ENCODE data around the gene USP10. TPM values are rescaled to one million over a fixed set of nuclear protein-coding genes. Genes with fewer than 3 reads are reported as not detected.

Gene USP10
- total RNA-seq, 1 donor from 2014 or later, result 107 TPM

DNA sequence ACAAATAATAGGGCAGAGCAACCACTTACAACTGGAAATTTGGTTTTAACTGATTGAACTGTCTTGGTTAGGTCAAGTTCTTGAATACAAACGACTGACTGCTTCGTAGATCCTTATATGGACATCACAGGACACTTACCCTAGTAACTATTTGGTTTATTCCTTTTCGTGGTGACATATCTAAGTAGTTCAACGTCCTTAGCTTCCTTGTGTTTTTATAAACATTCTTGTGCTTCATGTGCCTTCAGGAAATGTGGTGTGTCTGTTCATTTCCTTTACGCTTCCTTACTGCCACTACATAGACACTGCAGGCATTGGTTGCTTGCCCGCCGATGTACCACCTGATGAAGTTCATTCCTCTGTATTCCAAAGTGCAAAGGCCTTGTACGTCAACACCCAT is 59.3 kb downstream of the USP10 start:
- Histone ChIP-seq H4K20me1 (ENCODE audit: insufficient read depth, low read length) (peaks cover 77% of the 10 kb centered on the region), H3K4me1 (ENCODE audit: insufficient read depth, low read length) (peaks cover 11% of the 10 kb centered on the region), H3K27me3 (ENCODE audit: insufficient read depth, low read length) (no peaks in the 10 kb centered on the region), H3K36me3 (ENCODE audit: insufficient read depth, low read length) (peaks cover 10% of the 10 kb centered on the region), H3K9ac (ENCODE audit: low read length) (no peak overlapping the region), H3K4me3 (ENCODE audit: insufficient read depth, low read depth, low read length) (no peak overlapping the region), H3K79me2 (ENCODE audit: insufficient read depth, low read length) (peaks cover 77% of the 10 kb centered on the region), H2AFZ (ENCODE audit: low read depth, low read length) (no peak overlapping the region), H3K9me3 (ENCODE audit: insufficient read depth, low read depth, low read length) (no peaks in the 10 kb centered on the region), H3K27ac (ENCODE audit: low read depth, low read length) (no peak overlapping the region), H3K4me2 (ENCODE audit: low read length) (no peak overlapping the region)
- Mint-ChIP-seq H3K27me3 (ENCODE audit: low read depth, unreplicated experiment) (no peaks in the 10 kb centered on the region), H3K9me3 (ENCODE audit: unreplicated experiment) (no peaks in the 10 kb centered on the region), H3K27ac (ENCODE audit: unreplicated experiment) (no peak overlapping the region), H3K4me1 (ENCODE audit: low read depth, unreplicated experiment) (peaks cover 14% of the 10 kb centered on the region), H3K36me3 (ENCODE audit: low read depth, unreplicated experiment) (peaks cover 6% of the 10 kb centered on the region), H3K4me3 (ENCODE audit: unreplicated experiment) (no peak overlapping the region)
- no peak for FAIRE-seq
- DNase-seq (ENCODE audit: low read depth), result peak; percentile 30
- TF ChIP-seq, protein P1, sequence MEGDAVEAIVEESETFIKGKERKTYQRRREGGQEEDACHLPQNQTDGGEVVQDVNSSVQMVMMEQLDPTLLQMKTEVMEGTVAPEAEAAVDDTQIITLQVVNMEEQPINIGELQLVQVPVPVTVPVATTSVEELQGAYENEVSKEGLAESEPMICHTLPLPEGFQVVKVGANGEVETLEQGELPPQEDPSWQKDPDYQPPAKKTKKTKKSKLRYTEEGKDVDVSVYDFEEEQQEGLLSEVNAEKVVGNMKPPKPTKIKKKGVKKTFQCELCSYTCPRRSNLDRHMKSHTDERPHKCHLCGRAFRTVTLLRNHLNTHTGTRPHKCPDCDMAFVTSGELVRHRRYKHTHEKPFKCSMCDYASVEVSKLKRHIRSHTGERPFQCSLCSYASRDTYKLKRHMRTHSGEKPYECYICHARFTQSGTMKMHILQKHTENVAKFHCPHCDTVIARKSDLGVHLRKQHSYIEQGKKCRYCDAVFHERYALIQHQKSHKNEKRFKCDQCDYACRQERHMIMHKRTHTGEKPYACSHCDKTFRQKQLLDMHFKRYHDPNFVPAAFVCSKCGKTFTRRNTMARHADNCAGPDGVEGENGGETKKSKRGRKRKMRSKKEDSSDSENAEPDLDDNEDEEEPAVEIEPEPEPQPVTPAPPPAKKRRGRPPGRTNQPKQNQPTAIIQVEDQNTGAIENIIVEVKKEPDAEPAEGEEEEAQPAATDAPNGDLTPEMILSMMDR (IDR thresholded peaks at IDR 0.05; ENCODE audit: insufficient read depth, low read depth, low read length), result no peak
- TF ChIP-seq EZH2 (IDR thresholded peaks at IDR 0.05; ENCODE audit: insufficient read depth, low read length), result no peak

DNA sequence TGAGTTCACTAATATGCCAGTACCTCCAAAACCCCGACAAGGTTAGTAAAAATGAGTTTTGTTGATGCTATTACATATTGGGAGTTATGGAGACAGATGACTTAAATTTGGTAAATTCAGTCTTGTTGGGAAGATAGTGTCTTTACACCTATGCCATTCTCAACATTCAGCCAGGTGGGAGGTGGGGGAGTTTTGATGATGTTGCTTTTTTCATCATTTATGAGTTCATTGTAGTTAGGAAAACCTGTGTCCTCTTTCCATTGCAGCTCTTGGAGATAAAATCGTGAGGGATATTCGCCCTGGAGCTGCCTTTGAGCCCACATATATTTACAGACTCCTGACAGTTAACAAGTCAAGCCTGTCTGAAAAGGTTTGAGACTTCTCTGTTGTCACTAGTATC is 60.1 kb downstream of the USP10 start:
- Histone ChIP-seq H3K79me2 (ENCODE audit: insufficient read depth, low read length) (peaks cover 69% of the 10 kb centered on the region), H3K9me3 (ENCODE audit: insufficient read depth, low read depth, low read length) (no peaks in the 10 kb centered on the region), H4K20me1 (ENCODE audit: insufficient read depth, low read length) (peaks cover 72% of the 10 kb centered on the region), H3K27ac (ENCODE audit: low read depth, low read length) (no peak overlapping the region), H3K4me3 (ENCODE audit: insufficient read depth, low read depth, low read length) (no peak overlapping the region), H3K27me3 (ENCODE audit: insufficient read depth, low read length) (no peaks in the 10 kb centered on the region), H3K9ac (ENCODE audit: low read length) (no peak overlapping the region), H3K4me2 (ENCODE audit: low read length) (no peak overlapping the region), H2AFZ (ENCODE audit: low read depth, low read length) (no peak overlapping the region), H3K4me1 (ENCODE audit: insufficient read depth, low read length) (peaks cover 6% of the 10 kb centered on the region), H3K36me3 (ENCODE audit: insufficient read depth, low read length) (peaks cover 12% of the 10 kb centered on the region)
- no peak for TF ChIP-seq EZH2 (IDR thresholded peaks at IDR 0.05; ENCODE audit: insufficient read depth, low read length)
- TF ChIP-seq, protein P1 (IDR thresholded peaks at IDR 0.05; ENCODE audit: insufficient read depth, low read depth, low read length), result no peak
- Mint-ChIP-seq H3K36me3 (ENCODE audit: low read depth, unreplicated experiment) (peaks cover 12% of the 10 kb centered on the region), H3K9me3 (ENCODE audit: unreplicated experiment) (no peaks in the 10 kb centered on the region), H3K4me1 (ENCODE audit: low read depth, unreplicated experiment) (peaks cover 14% of the 10 kb centered on the region), H3K27me3 (ENCODE audit: low read depth, unreplicated experiment) (no peaks in the 10 kb centered on the region), H3K4me3 (ENCODE audit: unreplicated experiment) (no peak overlapping the region), H3K27ac (ENCODE audit: unreplicated experiment) (no peak overlapping the region)
- FAIRE-seq (no peak), DNase-seq (ENCODE audit: low read depth) (no peak)

DNA sequence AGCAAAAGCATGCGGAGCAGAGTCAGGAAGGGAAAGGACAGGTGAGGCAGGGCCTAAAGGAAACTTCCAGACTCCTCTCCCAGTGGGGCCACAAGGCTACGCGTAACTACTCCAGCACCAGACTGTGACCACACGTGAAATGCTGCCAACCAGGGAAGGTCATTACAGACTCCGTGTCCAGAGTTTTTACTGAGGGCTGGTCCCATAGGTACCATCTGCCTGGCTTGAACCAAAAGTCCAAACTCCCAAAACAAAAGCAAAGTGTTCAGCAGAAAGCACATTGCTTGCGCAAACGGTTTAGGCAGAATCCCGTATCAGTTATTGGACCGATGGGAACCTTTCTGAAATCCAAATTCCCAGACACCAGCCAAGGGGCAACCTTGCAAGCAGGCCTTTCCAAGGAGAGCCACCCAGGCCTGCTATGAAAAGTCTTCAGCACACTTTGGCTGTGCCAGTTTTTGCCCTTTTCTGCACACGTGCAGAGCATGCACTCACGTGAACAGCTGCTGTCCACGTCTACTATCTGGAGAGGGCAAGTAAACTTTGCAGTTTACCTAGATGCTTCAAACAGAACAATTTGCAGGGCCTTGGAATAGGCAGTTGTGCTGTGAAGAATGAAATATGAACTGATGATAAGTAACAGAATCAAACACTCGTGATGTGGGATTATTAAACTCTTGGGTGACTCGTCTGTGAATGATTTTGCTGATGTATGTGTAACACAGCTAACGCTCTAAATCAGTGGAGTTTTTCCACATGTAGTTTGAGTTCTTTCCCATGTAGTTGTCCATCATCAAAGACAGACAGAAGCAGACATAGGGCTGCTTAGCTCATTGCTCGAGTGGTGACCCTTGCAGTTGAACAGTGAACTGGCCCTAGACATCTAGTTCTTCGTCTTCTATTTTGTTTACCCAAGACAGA is 61.9 kb downstream of the USP10 start:
- H3K36me3 Mint-ChIP-seq (ENCODE audit: low read depth, unreplicated experiment), result peaks cover 16% of the 10 kb centered on the region

More for the DNA sequence above, 61.9 kb downstream of the USP10 start:
- peaks cover 6% of the 10 kb centered on the region for H3K4me1 ChIP-seq (ENCODE audit: insufficient read depth, low read length)
- H3K9me3 ChIP-seq (ENCODE audit: insufficient read depth, low read depth, low read length), result no peaks in the 10 kb centered on the region
- H3K9me3 Mint-ChIP-seq (ENCODE audit: unreplicated experiment), result no peaks in the 10 kb centered on the region
- peaks cover 65% of the 10 kb centered on the region for H4K20me1 ChIP-seq (ENCODE audit: insufficient read depth, low read length)
- H3K27me3 Mint-ChIP-seq (ENCODE audit: low read depth, unreplicated experiment), result no peaks in the 10 kb centered on the region
- H3K4me3 ChIP-seq (ENCODE audit: insufficient read depth, low read depth, low read length), result no peak overlapping the region
- peaks cover 22% of the 10 kb centered on the region for H3K36me3 ChIP-seq (ENCODE audit: insufficient read depth, low read length)
- H3K4me3 Mint-ChIP-seq (ENCODE audit: unreplicated experiment), result no peak overlapping the region
- no peak for FAIRE-seq
- no peak overlapping the region for H3K4me2 ChIP-seq (ENCODE audit: low read length)
- DNase-seq (ENCODE audit: low read depth), result peak; percentile 39
- no peaks in the 10 kb centered on the region for H3K27me3 ChIP-seq (ENCODE audit: insufficient read depth, low read length)
- H3K9ac ChIP-seq (ENCODE audit: low read length), result no peak overlapping the region
- no peak for TF ChIP-seq EZH2 (IDR thresholded peaks at IDR 0.05; ENCODE audit: insufficient read depth, low read length)
- TF ChIP-seq, protein P1 (IDR thresholded peaks at IDR 0.05; ENCODE audit: insufficient read depth, low read depth, low read length), result no peak
- H3K4me1 Mint-ChIP-seq (ENCODE audit: low read depth, unreplicated experiment), result peaks cover 14% of the 10 kb centered on the region
- no peak overlapping the region for H3K27ac ChIP-seq (ENCODE audit: low read depth, low read length)
- H2AFZ ChIP-seq (ENCODE audit: low read depth, low read length), result no peak overlapping the region
- H3K79me2 ChIP-seq (ENCODE audit: insufficient read depth, low read length), result peaks cover 51% of the 10 kb centered on the region
- H3K27ac Mint-ChIP-seq (ENCODE audit: unreplicated experiment), result no peak overlapping the region
